Activated B cell treated with CpG ODN at 0.5 μM for 24 hours (primary cell): ENCODE measurements around the gene SEMA5A. TPM values are rescaled to one million over a fixed set of nuclear protein-coding genes. Genes with fewer than 3 reads are reported as not detected.

Source experiments
- ATAC-seq: fragments of 200-7000 bp; cut with Tn5 transposase; one replicate; pipeline ENCODE4 v1.10.0; 2021; ENCODE audit warnings: low read depth, mild to moderate bottlenecking, moderate library complexity
- CTCF ChIA-PET: fragments of 350-600 bp; sonication (Branson Sonifier 250); formaldehyde crosslinking; loops from one replicate; lab custom pipeline; 2021; ENCODE audit warnings: antibody characterized with exemption; lab: Charles Lee
- POLR2A ChIA-PET: fragments of 350-600 bp; sonication (Branson Sonifier 250); formaldehyde crosslinking; loops from one replicate; lab custom pipeline; 2021; ENCODE audit warnings: antibody characterized with exemption; lab: Charles Lee
- DNase-seq: peaks from one replicate; pipeline ENCODE4 v3.0.0; 2022
- H3K27ac Mint-ChIP-seq: one replicate; pipeline ENCODE4 v1.8.0; 2020; ENCODE audit warnings: mixed read lengths
- H3K27me3 Mint-ChIP-seq: one replicate; pipeline ENCODE4 v1.8.0; 2021; ENCODE audit warnings: mixed read lengths
- H3K36me3 Mint-ChIP-seq: one replicate; pipeline ENCODE4 v1.8.0; 2021; ENCODE audit warnings: low read depth, mixed read lengths
- H3K4me1 Mint-ChIP-seq: one replicate; pipeline ENCODE4 v1.8.0; 2021; ENCODE audit warnings: mixed read lengths
- H3K4me3 Mint-ChIP-seq: one replicate; pipeline ENCODE4 v1.8.0; 2020; ENCODE audit warnings: mild to moderate bottlenecking, mixed read lengths
- H3K9me3 Mint-ChIP-seq: one replicate; pipeline ENCODE4 v1.8.0; 2020; ENCODE audit warnings: mixed read lengths
- intact Hi-C: fragments of 100-400 bp; cut with micrococcal nuclease; formaldehyde crosslinking; loops from one replicate; pipeline ENCODE4 v1.15.1; 2024
- total RNA-seq: library from RNA; stranded (reverse); gene quantifications from 2 replicates; pipeline ENCODE4 v1.2.3, GENCODE V29; 2022
- TF ChIP-seq, protein P1 (sequence below): fragments of 200-600 bp; IDR thresholded peaks from one replicate; pipeline ENCODE4 v1.8.0; 2022; ENCODE audit warnings: antibody characterized with exemption, mild to moderate bottlenecking

Gene SEMA5A
- total RNA-seq, 1 donor from 2014 or later: not detected

DNA sequence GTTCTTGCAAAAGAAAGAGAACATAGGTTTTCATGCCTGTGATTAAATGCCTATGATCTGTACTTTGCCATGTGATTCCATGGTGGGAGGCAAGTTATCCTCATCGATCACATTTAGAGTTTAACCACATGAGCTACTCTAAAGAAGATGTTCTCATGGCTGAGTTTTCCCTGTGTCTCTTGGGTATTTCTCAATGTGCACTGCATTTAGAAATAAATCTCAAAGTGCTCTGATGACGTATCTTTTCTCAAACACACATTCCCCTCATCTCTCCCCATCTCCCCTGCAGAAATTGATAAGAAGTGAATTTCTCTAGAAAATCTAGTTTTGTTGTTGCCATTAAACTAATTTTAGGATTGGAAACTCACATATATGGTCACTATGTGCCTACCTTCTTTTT, 282.2 kb downstream of the SEMA5A start:
- Mint-ChIP-seq H3K36me3 (no peaks in the 10 kb centered on the region), H3K27me3 (no peaks in the 10 kb centered on the region), H3K27ac (no peak overlapping the region), H3K4me3 (no peak overlapping the region), H3K9me3 (no peaks in the 10 kb centered on the region), H3K4me1 (no peaks in the 10 kb centered on the region)
- ChIA-PET CTCF (no interaction called here), POLR2A (no interaction called here)
- intact Hi-C loops: no loop called here
- TF ChIP-seq, protein P1, sequence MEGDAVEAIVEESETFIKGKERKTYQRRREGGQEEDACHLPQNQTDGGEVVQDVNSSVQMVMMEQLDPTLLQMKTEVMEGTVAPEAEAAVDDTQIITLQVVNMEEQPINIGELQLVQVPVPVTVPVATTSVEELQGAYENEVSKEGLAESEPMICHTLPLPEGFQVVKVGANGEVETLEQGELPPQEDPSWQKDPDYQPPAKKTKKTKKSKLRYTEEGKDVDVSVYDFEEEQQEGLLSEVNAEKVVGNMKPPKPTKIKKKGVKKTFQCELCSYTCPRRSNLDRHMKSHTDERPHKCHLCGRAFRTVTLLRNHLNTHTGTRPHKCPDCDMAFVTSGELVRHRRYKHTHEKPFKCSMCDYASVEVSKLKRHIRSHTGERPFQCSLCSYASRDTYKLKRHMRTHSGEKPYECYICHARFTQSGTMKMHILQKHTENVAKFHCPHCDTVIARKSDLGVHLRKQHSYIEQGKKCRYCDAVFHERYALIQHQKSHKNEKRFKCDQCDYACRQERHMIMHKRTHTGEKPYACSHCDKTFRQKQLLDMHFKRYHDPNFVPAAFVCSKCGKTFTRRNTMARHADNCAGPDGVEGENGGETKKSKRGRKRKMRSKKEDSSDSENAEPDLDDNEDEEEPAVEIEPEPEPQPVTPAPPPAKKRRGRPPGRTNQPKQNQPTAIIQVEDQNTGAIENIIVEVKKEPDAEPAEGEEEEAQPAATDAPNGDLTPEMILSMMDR: no peak
- ATAC-seq (no peak), DNase-seq (no peak)

DNA sequence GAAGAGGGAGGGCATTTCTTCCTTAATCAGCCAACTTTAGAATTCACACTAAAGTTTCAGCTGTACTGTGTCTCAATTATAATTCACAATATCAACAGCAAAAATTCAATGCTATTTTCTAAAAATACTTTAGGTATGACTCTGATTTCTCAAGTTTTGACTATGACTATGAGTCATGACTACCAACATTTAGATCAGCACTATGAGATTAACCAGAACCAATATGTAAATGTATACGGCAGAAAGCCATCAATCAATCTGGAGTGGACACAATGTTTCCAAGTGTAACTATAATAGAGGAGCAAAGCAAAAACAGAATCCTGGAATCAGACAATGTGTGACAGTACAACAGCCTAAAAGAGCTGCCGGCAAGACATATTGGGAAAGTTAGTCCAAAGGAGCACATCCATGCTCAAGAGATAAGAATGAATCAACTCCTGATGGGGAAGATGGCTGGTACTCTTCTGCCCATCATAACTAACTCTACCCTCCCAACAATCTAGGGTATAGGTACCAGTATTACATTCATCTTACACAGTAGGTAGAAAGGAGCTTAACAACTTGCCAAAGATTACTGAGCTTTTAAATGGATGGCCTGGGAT, 294.4 kb downstream of the SEMA5A start:
- Mint-ChIP-seq H3K9me3 (peaks cover 2% of the 10 kb centered on the region), H3K27me3 (no peaks in the 10 kb centered on the region), H3K36me3 (no peaks in the 10 kb centered on the region), H3K27ac (no peak overlapping the region), H3K4me3 (no peak overlapping the region), H3K4me1 (no peaks in the 10 kb centered on the region)
- TF ChIP-seq, protein P1: no peak
- ChIA-PET POLR2A (no interaction called here), CTCF (no interaction called here)
- ATAC-seq (no peak), DNase-seq (no peak)
- intact Hi-C loops: no loop called here

DNA sequence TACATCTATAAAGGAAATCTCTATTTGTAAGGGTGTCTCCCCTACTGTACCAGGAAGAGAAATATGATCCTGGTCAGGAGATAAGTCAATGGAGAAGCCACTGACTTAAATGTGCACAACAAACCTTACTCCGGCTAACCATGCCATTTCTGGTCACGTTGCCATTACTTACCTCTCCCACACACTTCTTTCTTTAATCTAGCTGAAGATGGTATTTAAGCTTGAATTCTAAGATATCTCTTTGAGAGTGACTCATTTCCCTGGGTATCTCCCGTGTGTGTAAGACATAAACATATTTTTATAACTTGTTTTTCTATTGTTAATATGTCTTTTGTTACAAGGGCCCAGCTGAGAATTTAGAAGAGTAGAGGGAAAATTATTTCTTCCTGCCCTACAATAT, 296.6 kb downstream of the SEMA5A start:
- no peak overlapping the region for H3K27ac Mint-ChIP-seq
- intact Hi-C loops: no loop called here
- TF ChIP-seq, protein P1: no peak
- no peak overlapping the region for H3K4me3 Mint-ChIP-seq
- H3K27me3 Mint-ChIP-seq: no peaks in the 10 kb centered on the region
- ATAC-seq (no peak), DNase-seq (no peak)
- POLR2A ChIA-PET: no interaction called here
- H3K36me3 Mint-ChIP-seq: no peaks in the 10 kb centered on the region
- CTCF ChIA-PET: no interaction called here
- no peaks in the 10 kb centered on the region for H3K4me1 Mint-ChIP-seq
- peaks cover 2% of the 10 kb centered on the region for H3K9me3 Mint-ChIP-seq

DNA sequence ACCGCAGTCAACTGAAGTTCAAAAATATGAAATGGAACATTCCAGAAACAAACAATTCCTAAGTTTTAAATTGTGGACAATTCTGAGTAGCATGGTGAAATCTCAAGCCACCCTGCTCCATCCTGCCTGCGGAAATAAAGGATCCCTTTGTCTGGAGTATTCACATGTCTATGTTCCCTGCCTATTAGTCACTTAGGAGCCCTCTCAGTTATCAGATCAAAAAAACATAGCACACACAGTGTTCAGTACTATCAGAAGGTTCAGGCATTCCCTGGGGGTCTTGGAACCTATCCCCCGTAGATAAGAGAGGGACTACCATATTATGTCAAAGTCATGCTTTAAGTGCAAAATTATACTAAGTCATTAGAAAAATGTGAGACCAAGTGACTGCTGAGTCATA, 300.8 kb downstream of the SEMA5A start:
- ATAC-seq: no peak
- Mint-ChIP-seq H3K27ac (no peak overlapping the region), H3K4me3 (no peak overlapping the region), H3K36me3 (no peaks in the 10 kb centered on the region), H3K4me1 (no peaks in the 10 kb centered on the region), H3K9me3 (peaks cover 2% of the 10 kb centered on the region), H3K27me3 (no peaks in the 10 kb centered on the region)
- intact Hi-C loops: no loop called here
- ChIA-PET POLR2A (no interaction called here), CTCF (no interaction called here)
- TF ChIP-seq, protein P1: no peak
- no peak for DNase-seq

DNA sequence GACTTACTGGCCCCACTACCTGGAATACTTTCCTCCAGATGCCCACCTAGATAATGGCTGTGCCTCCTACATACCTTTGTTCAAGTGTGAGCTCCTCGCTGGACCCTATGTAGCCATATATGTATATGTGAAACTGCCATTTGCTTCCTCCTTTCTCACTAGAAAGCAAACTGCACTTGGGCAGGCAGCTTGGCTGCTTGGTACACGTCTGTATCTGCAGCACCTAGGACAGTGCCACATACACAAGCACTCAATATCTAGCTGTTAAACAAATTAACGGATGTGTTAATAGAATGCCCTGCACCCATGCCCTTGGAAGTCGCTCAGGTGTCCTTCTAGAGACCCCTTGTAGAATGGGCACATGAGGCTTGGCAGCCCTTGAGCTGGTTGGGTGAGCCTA, 301.5 kb downstream of the SEMA5A start:
- H3K4me1 Mint-ChIP-seq: no peaks in the 10 kb centered on the region
- TF ChIP-seq, protein P1: no peak
- ChIA-PET CTCF (no interaction called here), POLR2A (no interaction called here)
- ATAC-seq: no peak
- H3K36me3 Mint-ChIP-seq: no peaks in the 10 kb centered on the region
- H3K4me3 Mint-ChIP-seq: no peak overlapping the region
- no peak overlapping the region for H3K27ac Mint-ChIP-seq
- DNase-seq: no peak
- peaks cover 2% of the 10 kb centered on the region for H3K9me3 Mint-ChIP-seq
- H3K27me3 Mint-ChIP-seq: no peaks in the 10 kb centered on the region
- intact Hi-C loops: no loop called here
